Ramos (cell line): ENCODE measurements around the gene NFYC.

Experiments used
- in situ Hi-C: fragments of 300-500 bp; cut with MboI; formaldehyde crosslinking; loops from one replicate; pipeline ENCODE4 v1.14.3; 2022; ENCODE audit warnings: low sequenced_read_pairs; ENCODE audit not compliant: unreplicated experiment

Gene NFYC

GRCh38 chr1:40691538-40692428 is at the start of gene NFYC:
TSS of gene NFYC (plus strand) at chr1:40691704. CDS start at chr1:40738844, 47,140 bp downstream.
- in situ Hi-C loops, result no loop called here

GRCh38 chr1:40645118-40645680 is 46.3 kb upstream of the NFYC start:
- in situ Hi-C loops, result no loop called here

- in situ Hi-C loops, result no loop called here
Observed at GRCh38 chr1:40646315-40646714, 45.2 kb upstream of the NFYC start.

GRCh38 chr1:40648200-40648599 is 43.3 kb upstream of the NFYC start:
- in situ Hi-C loops, result no loop called here

GRCh38 chr1:40648928-40649591 is 42.4 kb upstream of the NFYC start:
- in situ Hi-C loops, result no loop called here

GRCh38 chr1:40649592-40649930 is 41.9 kb upstream of the NFYC start:
- in situ Hi-C loops, result no loop called here

GRCh38 chr1:40650075-40650474 is 41.4 kb upstream of the NFYC start:
- in situ Hi-C loops, result no loop called here

- in situ Hi-C loops, result no loop called here
Observed at GRCh38 chr1:40651138-40651857, 40.2 kb upstream of the NFYC start.

- in situ Hi-C loops, result no loop called here
Observed at GRCh38 chr1:40652468-40652867, 39.0 kb upstream of the NFYC start.

- in situ Hi-C loops, result no loop called here
Observed at GRCh38 chr1:40652979-40653378, 38.5 kb upstream of the NFYC start.

- in situ Hi-C loops, result no loop called here
Observed at GRCh38 chr1:40653851-40654537, 37.5 kb upstream of the NFYC start.

GRCh38 chr1:40657046-40657445 is 34.5 kb upstream of the NFYC start:
- in situ Hi-C loops, result no loop called here

- in situ Hi-C loops, result no loop called here
Observed at GRCh38 chr1:40658751-40659648, 32.5 kb upstream of the NFYC start.

GRCh38 chr1:40659649-40659947 is 31.9 kb upstream of the NFYC start:
- in situ Hi-C loops, result no loop called here

- in situ Hi-C loops, result no loop called here
Observed at GRCh38 chr1:40661678-40662077, 29.8 kb upstream of the NFYC start.

- in situ Hi-C loops, result no loop called here
Observed at GRCh38 chr1:40662151-40662550, 29.4 kb upstream of the NFYC start.

GRCh38 chr1:40662864-40663263 is 28.6 kb upstream of the NFYC start:
- in situ Hi-C loops, result no loop called here

- in situ Hi-C loops, result no loop called here
Observed at GRCh38 chr1:40663324-40664166, 28.0 kb upstream of the NFYC start.

- in situ Hi-C loops, result no loop called here
Observed at GRCh38 chr1:40664167-40664537, 27.4 kb upstream of the NFYC start.
